Measurements from ENCODE around the gene PSMC5.

DNA sequence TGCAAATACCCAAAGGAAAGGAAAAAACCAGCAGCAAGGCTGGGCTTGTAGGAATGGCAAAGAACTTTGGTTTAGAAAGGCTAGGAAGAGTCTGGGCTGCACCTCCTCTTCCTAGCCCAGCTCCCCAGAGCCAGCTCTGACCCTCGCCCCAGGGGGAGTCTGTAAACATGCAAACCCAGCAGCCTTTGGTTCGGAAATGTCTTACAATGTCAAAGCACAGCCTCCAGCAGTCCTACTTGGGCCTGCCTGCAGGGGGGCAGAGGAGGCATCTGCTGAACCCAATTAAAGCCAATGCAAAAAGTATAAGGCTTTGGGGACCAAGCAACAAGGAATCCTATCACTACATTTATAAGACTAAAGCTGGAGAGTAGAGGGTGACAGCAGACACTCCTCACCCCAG is 5.2 kb downstream of the PSMC5 start:
- TF ChIP-seq CTCF (IDR thresholded peaks at IDR 0.05) (no peak), EZH2 (IDR thresholded peaks at IDR 0.05) (no peak), EZH2phosphoT487 (IDR thresholded peaks at IDR 0.05) (no peak)
